Epithelial cell of prostate (primary cell): ENCODE measurements around the gene FXR2.

Source experiments
- DNase-seq: peaks from one replicate; pipeline ENCODE4 v3.0.0-alpha.2; 2011; ENCODE audit warnings: low read depth, low spot score
- H3K27ac ChIP-seq: fragments of 450-650 bp; 2 replicates; pipeline ENCODE4 v1.5.1; 2017; ENCODE audit warnings: mild to moderate bottlenecking

FXR2 gene

GRCh38 chr17:7555320-7555948, 59.3 kb downstream of the FXR2 start:
- no peak overlapping the region for H3K27ac ChIP-seq
- no peak for DNase-seq

GRCh38 chr17:7553356-7553755, 61.3 kb downstream of the FXR2 start:
- H3K27ac ChIP-seq = no peak overlapping the region
- no peak for DNase-seq

GRCh38 chr17:7552621-7553051, 62.1 kb downstream of the FXR2 start:
- no peak overlapping the region for H3K27ac ChIP-seq
- DNase-seq = no peak

- no peak overlapping the region for H3K27ac ChIP-seq
- no peak for DNase-seq
Measured at GRCh38 chr17:7551396-7551795, 63.3 kb downstream of the FXR2 start.

- no peak overlapping the region for H3K27ac ChIP-seq
Measured at GRCh38 chr17:7550344-7550743, 64.4 kb downstream of the FXR2 start.

GRCh38 chr17:7549401-7550055, 65.2 kb downstream of the FXR2 start:
- no peak for DNase-seq
- no peak overlapping the region for H3K27ac ChIP-seq

More at GRCh38 chr17:7550344-7550743, 64.4 kb downstream of the FXR2 start:
- no peak for DNase-seq

GRCh38 chr17:7548585-7549400, 65.9 kb downstream of the FXR2 start, which contains the start of gene TNFSF12:
Gene TNFSF12, plus strand, starts transcription at chr17:7549058. Its CDS starts 96 bp downstream, at chr17:7549154.
- no peak within 1 kb of the TSS for H3K27ac ChIP-seq
- DNase-seq = no peak

- no peak for DNase-seq
Measured at GRCh38 chr17:7544911-7545310, 69.8 kb downstream of the FXR2 start.

More at GRCh38 chr17:7544911-7545310, 69.8 kb downstream of the FXR2 start:
- H3K27ac ChIP-seq = no peak overlapping the region
